ENCODE results near the gene U2AF2.

The U2AF2 gene

GRCh38 chr19:55643003-55643886, 11.6 kb upstream of the U2AF2 start, which contains the start of gene ZNF581:
TSS of gene ZNF581 (plus strand) at chr19:55643649. CDS start at chr19:55644572, 923 bp downstream.
- Mint-ChIP-seq H3K27me3 (ENCODE audit: low read depth) (no peaks in the 10 kb centered on the region), H3K4me1 (ENCODE audit: low read depth) (peaks cover 33% of the 10 kb centered on the region), H3K9me3 (peaks cover 3% of the 10 kb centered on the region), H3K27ac (peak within 1 kb of the TSS; percentile 96), H3K36me3 (ENCODE audit: low read depth) (peaks cover 18% of the 10 kb centered on the region), H3K4me3 (peak within 1 kb of the TSS; percentile 93)
- peak; percentile 83 for DNase-seq (ENCODE audit: low spot score)

- H3K4me1 Mint-ChIP-seq (ENCODE audit: low read depth), result peaks cover 34% of the 10 kb centered on the region
Observed at GRCh38 chr19:55643887-55644176, 11.0 kb upstream of the U2AF2 start.

GRCh38 chr19:55644191-55644833, 10.5 kb upstream of the U2AF2 start:
- Mint-ChIP-seq H3K9me3 (no peaks in the 10 kb centered on the region), H3K4me3 (peak overlapping the region; percentile 93), H3K4me1 (ENCODE audit: low read depth) (peaks cover 30% of the 10 kb centered on the region), H3K27ac (peak overlapping the region; percentile 91), H3K27me3 (ENCODE audit: low read depth) (no peaks in the 10 kb centered on the region), H3K36me3 (ENCODE audit: low read depth) (peaks cover 12% of the 10 kb centered on the region)
- DNase-seq (ENCODE audit: low spot score), result no peak

More at GRCh38 chr19:55643887-55644176, 11.0 kb upstream of the U2AF2 start:
- Mint-ChIP-seq H3K27me3 (ENCODE audit: low read depth) (no peaks in the 10 kb centered on the region), H3K27ac (peak overlapping the region; percentile 91), H3K9me3 (peaks cover 3% of the 10 kb centered on the region), H3K4me3 (peak overlapping the region; percentile 93), H3K36me3 (ENCODE audit: low read depth) (peaks cover 16% of the 10 kb centered on the region)
- DNase-seq (ENCODE audit: low spot score), result no peak

GRCh38 chr19:55644842-55645511, 9.9 kb upstream of the U2AF2 start:
- Mint-ChIP-seq H3K4me3 (peak overlapping the region; percentile 93), H3K36me3 (ENCODE audit: low read depth) (peaks cover 16% of the 10 kb centered on the region), H3K4me1 (ENCODE audit: low read depth) (peaks cover 34% of the 10 kb centered on the region), H3K27ac (no peak overlapping the region), H3K27me3 (ENCODE audit: low read depth) (no peaks in the 10 kb centered on the region), H3K9me3 (no peaks in the 10 kb centered on the region)
- DNase-seq (ENCODE audit: low spot score), result no peak

- H3K27ac Mint-ChIP-seq, result peak overlapping the region; percentile 57
- H3K27me3 Mint-ChIP-seq (ENCODE audit: low read depth), result no peaks in the 10 kb centered on the region
- no peaks in the 10 kb centered on the region for H3K9me3 Mint-ChIP-seq
- peaks cover 18% of the 10 kb centered on the region for H3K36me3 Mint-ChIP-seq (ENCODE audit: low read depth)
- no peak for DNase-seq (ENCODE audit: low spot score)
- peaks cover 31% of the 10 kb centered on the region for H3K4me1 Mint-ChIP-seq (ENCODE audit: low read depth)
- peak overlapping the region; percentile 57 for H3K4me3 Mint-ChIP-seq
Observed at GRCh38 chr19:55645512-55645881, 9.3 kb upstream of the U2AF2 start.

DNA sequence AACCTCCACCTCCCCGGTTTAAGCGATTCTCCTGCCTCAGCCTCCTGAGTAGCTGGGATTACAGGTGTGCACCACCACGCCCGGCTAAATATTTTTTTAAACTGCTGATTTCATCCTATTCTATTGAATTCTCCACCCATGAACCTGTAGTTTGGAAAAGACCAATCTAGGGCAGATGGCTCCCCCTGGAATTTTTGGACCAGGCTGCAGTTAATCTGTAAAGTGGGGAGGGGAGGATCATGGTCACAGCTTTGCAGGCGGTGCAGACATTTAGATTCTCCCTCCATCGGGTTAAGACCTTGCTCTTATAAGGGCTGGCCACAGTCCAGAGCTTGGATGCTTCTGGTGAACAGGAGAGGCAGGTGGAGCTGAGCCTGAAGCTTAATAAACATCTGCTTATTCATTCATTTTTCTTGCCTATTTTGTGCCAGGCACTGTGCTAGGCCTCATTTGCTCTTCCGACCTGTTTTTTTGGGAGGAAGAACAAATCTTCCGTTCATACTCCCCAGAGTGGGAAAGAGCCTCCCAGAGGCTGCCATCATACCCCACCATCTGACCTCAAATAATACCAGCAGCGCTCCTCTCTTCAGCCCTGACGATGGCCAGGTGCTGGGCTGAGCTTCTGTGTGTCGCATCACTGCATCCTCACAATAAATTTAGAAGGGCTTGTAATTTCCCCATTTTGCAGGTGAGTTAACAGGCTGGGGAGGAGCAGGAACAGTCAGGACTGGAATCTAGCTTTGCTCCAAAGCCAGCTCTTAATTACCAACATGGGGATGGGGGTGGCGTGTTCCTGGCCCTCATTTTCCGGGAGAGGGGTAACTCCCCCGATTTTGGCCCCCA, 7.7 kb upstream of the U2AF2 start:
- peaks cover 18% of the 10 kb centered on the region for H3K36me3 Mint-ChIP-seq (ENCODE audit: low read depth)
- H3K27me3 Mint-ChIP-seq (ENCODE audit: low read depth), result no peaks in the 10 kb centered on the region
- peaks cover 27% of the 10 kb centered on the region for H3K4me1 Mint-ChIP-seq (ENCODE audit: low read depth)
- no peak for DNase-seq (ENCODE audit: low spot score)
- peak overlapping the region; percentile 79 for H3K4me3 Mint-ChIP-seq
- peak overlapping the region; percentile 72 for H3K27ac Mint-ChIP-seq
- H3K9me3 Mint-ChIP-seq, result no peaks in the 10 kb centered on the region

GRCh38 chr19:55647732-55648584, 6.9 kb upstream of the U2AF2 start, which contains the start of gene CCDC106:
TSS of gene CCDC106 (plus strand) at chr19:55648212. CDS start at chr19:55649047, 835 bp downstream.
- Mint-ChIP-seq H3K27ac (peak within 1 kb of the TSS; percentile 81), H3K36me3 (ENCODE audit: low read depth) (peaks cover 17% of the 10 kb centered on the region), H3K4me3 (peak within 1 kb of the TSS; percentile 79), H3K27me3 (ENCODE audit: low read depth) (no peaks in the 10 kb centered on the region), H3K4me1 (ENCODE audit: low read depth) (peaks cover 25% of the 10 kb centered on the region), H3K9me3 (no peaks in the 10 kb centered on the region)
- DNase-seq (ENCODE audit: low spot score), result no peak

DNA sequence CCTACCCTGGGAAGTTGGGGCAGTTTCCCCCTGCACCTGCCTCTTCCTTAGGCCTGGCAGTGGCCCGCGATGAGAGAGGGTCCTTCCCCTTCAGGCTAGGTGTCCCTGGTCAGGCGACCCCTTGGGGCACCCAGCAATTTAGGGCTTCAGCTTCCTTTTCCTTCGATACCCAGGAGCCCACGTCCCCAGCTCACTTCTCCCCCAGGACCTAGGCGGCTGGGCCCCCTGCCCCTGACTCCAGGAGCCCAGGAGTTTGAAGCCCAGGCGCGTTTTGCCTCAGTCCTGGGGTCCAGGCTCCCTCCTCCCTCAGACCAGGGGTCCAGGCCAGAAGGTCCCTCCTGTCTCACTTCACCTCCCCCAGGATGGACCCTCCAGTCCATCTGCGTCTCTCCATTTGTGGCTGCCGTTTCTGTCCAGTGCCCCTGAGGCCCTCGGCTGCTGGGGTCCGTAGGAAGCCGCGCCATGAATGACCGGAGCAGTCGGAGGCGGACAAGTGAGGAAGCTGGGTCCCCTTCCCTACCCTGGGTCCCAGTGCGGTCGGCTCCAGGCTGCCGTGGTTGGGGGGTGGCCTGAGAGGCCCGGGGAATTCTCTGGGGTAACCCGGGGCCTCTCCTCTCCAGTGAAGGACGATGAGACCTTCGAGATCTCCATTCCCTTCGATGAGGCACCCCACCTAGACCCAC, 6.1 kb upstream of the U2AF2 start:
- DNase-seq (ENCODE audit: low spot score), result no peak
- Mint-ChIP-seq H3K36me3 (ENCODE audit: low read depth) (peaks cover 13% of the 10 kb centered on the region), H3K4me3 (peak overlapping the region; percentile 77), H3K9me3 (no peaks in the 10 kb centered on the region), H3K27ac (peak overlapping the region; percentile 81), H3K27me3 (ENCODE audit: low read depth) (no peaks in the 10 kb centered on the region), H3K4me1 (ENCODE audit: low read depth) (peaks cover 21% of the 10 kb centered on the region)

DNA sequence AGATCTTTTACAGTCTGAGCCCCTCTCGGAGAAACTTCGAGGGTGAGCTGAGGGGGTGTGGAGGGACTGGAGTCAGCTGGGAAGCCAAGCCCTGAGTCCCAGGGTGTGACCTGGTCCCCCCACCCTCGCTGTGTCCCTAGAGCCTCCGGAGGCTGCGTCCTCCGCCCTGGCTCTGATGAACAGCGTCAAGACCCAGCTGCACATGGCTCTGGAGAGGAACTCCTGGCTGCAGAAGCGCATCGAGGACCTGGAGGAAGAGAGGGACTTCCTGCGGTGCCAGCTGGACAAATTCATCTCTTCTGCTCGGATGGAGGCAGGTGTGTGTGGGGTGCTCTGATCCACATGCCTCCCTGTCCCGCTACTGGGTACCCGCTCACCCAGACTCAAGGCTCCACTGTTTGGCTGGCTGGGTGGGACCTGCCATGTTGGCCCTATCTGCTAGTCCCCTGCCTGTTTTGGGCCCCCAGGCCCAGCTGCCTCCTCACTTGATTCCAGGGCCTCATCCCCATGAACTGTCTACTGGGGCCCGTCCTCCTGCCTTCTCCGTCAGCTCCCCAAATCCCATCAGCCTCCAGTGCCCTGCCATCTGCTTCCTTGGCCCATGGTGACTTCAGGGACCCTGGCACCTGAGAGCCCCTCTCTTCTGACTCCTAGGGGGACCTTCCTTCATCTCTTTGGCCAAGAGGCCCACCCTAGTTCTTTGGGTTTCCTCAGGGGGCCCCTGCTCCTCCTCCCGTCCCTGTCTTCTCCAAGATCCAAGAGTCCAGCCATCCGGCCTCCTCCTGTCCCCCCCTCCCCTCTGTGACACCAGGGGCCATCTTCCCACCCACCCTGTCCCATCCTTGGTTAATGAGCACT, 5.3 kb upstream of the U2AF2 start:
- H3K4me1 Mint-ChIP-seq (ENCODE audit: low read depth), result peaks cover 15% of the 10 kb centered on the region
- H3K27ac Mint-ChIP-seq, result peak overlapping the region; percentile 78
- H3K36me3 Mint-ChIP-seq (ENCODE audit: low read depth), result peaks cover 13% of the 10 kb centered on the region
- DNase-seq (ENCODE audit: low spot score), result no peak
- no peaks in the 10 kb centered on the region for H3K9me3 Mint-ChIP-seq
- H3K4me3 Mint-ChIP-seq, result peak overlapping the region; percentile 77
- no peaks in the 10 kb centered on the region for H3K27me3 Mint-ChIP-seq (ENCODE audit: low read depth)

DNA sequence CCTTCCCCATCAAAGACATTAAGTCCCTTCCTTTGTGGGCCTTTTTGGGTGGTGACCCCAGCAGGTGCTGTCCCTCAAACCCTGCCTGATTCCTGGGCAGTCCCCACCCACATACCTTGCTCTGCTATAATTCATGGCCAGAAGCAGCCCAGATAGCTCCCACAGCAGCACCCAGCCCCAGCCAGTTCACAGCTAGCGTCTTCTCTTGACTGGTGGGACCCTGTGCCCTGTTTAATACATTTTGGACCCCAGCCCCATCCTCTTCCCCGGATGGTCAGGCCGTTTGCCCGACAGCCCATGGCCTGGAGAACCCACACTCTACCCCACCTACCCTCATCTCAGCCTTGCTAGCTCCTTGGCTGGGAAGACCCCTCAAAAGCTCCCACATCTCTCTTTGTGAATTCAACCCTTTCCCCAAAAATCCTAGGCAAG, 4.7 kb upstream of the U2AF2 start:
- no peaks in the 10 kb centered on the region for H3K9me3 Mint-ChIP-seq
- peaks cover 15% of the 10 kb centered on the region for H3K4me1 Mint-ChIP-seq (ENCODE audit: low read depth)
- no peaks in the 10 kb centered on the region for H3K27me3 Mint-ChIP-seq (ENCODE audit: low read depth)
- peak overlapping the region; percentile 78 for H3K27ac Mint-ChIP-seq
- no peak for DNase-seq (ENCODE audit: low spot score)
- H3K36me3 Mint-ChIP-seq (ENCODE audit: low read depth), result peaks cover 13% of the 10 kb centered on the region
- peak overlapping the region; percentile 46 for H3K4me3 Mint-ChIP-seq

DNA sequence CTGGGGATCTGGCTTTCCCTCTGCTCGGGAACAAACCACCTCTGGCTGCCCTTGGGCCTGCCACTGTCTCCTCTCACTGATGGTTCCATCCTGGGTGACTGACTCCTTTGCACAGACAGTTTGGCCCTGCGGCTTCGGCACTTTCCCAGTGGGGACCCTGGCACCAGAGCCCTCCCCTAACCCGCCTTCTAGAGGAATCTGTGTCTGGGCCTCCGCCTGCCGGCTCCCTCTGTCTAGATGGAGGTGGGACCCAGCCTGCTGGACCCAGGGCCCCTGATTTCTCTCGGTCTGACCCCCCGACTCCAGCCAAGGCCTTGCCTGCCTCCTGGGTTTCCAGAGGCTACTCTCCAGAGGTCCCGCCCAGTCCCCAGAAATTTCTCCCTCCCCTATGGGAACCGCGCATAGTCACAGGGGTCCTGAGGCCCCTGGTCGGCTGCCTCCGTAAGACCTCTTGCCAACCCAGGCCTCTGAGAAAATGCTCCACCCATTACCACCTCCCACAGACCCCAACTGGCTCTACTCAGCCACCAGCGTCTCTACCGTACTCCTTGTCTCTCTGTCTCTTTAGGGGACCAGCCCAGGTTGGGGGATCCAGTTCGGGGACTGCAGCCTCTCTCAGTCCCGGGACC, 4.1 kb upstream of the U2AF2 start:
- H3K4me3 Mint-ChIP-seq, result no peak overlapping the region
- H3K27ac Mint-ChIP-seq, result no peak overlapping the region
- peaks cover 13% of the 10 kb centered on the region for H3K36me3 Mint-ChIP-seq (ENCODE audit: low read depth)
- DNase-seq (ENCODE audit: low spot score), result no peak
- peaks cover 15% of the 10 kb centered on the region for H3K4me1 Mint-ChIP-seq (ENCODE audit: low read depth)
- no peaks in the 10 kb centered on the region for H3K9me3 Mint-ChIP-seq
- H3K27me3 Mint-ChIP-seq (ENCODE audit: low read depth), result no peaks in the 10 kb centered on the region

Data from T-helper 2 cell treated with Interferon-gamma antibody and Interleukin-4, amounts not matched to agents 5 μg/mL and 100 μg/mL, for 36 hours (primary cell).